DMS53 (cell line): Measurements from ENCODE around the gene PPP1R37.
A peak's percentile ranks its signal among the peaks of the same experiment; 100 is the strongest.
"Not testable (repeated sequence)": the region's sequence is repeated elsewhere in the genome, so short reads cannot be mapped to it uniquely, and the experiment has no call there.

ENCODE experiments used
- DNase-seq: peaks from one replicate; lab custom pipeline; 2025; lab: John Stamatoyannopoulos, UW

Gene PPP1R37

DNA sequence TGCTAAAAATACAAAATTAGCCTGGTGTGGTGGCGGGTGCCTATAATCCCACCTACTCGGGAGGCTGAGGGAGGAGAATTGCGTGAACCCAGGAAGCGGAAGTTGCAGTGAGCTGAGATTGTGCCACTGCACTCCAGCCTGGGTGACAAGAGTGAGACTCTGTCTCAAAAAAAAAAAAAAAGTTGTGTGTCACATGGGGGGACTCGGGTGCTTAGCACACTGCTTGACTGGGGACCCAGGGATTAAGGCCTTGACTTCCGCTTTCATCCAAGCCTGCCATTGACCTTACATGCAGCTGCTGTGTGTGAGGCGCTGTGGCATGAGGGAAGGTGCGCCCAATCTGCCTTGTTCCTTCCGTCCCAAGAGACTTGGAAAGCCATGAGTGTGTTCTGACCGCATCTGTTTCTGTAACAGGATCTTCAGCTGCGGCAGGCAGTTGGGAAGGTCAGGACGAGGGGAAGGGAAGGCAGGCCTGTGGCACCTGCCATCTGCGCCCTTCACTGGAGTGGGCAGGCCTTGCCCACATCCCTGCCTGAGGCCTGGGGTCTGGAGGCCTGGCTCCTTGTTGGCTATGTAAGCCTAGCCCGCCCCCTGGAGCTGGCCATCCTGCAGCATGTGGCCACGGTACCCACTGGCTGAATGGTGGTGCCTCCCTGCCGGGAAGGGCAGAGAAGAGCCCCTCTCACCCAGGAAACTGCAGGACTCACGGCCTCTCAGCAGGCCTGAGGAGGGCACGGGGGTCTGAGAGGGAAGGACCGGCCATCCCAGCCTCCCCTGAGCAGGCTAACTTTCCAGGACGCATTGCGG is 23.0 kb downstream of the PPP1R37 start:
- DNase-seq, result no peak

GRCh38 chr19:45117167-45117594 is 24.2 kb downstream of the PPP1R37 start:
- peak; percentile 59 for DNase-seq

DNA sequence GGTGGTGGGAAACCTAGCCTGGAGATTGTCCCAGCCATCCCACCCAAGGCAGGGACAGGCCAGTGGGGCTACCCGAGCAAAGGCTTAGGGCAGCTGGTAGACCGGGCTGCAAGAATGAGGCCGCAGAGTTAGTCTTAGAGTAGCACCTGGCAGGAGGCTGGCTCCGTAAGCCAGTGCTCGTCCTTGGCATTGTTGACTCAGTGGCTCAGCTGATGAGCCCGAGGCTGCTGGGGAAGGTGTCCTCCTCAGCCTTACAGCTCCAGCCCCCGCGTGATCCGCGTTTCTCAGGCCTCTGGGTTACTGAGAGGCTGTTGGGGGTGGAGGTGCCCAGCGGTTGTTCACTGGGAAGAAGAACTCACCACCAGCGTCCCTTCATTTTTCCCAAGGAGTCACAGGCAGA is 24.7 kb downstream of the PPP1R37 start:
- DNase-seq, result peak; percentile 60

- no peak for DNase-seq
These were observed 25.1 kb downstream of the PPP1R37 start for GRCh38 chr19:45118106-45118505.

DNA sequence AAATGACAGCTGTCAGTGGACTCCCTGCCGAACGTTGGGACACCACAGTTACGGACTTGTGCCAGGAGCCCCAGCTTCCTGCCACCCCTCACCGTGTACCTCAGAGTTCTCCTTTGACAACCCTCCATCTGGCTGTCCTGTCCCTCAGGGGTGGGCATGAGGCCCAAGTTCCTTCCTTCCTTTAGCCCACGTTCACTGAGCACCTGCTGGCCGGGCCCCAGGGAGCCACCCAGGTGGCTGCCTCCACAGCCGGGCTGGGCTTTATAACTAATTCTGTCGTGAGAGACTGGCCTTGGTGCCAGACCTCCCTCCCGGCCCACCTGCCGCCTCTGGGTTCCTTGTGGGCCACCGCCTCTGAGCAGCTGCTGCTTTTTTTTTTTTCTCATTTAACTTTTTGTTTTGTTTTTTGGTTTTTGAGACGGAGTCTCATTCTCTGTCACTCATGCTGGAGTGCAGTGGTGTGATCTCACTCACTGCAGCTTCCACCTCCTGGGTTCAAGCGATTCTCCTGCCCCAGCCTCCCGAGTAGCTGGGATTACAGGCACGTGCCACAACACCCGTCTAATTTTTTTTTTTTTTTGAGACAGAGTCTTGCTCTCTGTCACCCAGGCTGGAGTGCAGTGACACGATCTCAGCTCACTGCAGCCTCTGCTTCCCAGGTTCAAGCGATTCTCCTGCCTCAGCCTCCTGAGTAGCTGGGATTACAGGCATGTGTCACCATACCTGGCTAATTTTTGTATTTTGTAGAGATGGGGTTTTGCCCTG is 25.8 kb downstream of the PPP1R37 start:
- not testable (repeated sequence) for DNase-seq

GRCh38 chr19:45119582-45119981 is 26.6 kb downstream of the PPP1R37 start:
- DNase-seq, result no peak

DNA sequence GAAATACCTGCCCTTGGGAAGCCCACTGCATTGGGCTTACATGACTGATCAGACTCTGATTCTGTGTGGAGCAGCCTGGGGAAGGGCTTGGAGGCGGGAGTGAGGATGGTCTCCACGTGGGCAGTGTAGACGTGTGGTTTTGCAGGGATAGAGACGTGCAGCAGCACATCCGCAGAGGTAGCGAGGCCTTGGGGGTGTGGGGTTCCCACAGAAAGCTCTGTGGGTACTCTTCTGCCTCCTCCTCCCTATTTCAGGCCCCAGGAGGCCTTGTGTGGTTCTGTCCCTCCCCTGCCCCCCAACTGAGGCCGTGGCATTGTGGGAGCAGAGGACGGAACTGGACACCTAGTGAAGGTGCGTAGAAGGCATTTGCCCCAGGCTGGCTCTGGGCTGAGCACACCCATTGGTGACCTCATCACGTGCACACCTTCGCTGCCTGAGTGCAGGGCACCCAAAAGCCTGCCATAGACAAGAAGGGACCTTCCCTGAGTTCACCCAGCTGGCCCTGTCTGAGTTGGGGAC is 28.9 kb downstream of the PPP1R37 start:
- no peak for DNase-seq

DNA sequence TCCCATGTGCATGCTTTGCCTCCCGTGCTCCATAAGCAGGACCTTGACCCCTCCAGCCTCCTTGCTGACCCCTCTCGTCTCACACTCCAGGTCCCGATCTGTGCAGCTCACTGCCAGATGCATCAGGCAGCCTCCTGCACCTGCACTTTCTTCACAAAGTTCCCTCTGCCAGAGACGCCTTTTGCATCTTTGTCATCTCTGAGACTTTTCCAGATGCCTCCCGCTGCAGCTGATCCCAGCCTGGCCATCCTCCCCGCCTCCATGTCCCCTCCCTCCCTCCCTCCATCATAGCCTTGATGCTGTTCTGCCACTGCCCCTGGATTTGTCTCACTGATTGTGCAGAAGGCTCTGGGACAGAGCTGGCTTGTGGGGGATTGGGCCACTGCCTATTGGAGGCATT is 29.9 kb downstream of the PPP1R37 start:
- no peak for DNase-seq

DNA sequence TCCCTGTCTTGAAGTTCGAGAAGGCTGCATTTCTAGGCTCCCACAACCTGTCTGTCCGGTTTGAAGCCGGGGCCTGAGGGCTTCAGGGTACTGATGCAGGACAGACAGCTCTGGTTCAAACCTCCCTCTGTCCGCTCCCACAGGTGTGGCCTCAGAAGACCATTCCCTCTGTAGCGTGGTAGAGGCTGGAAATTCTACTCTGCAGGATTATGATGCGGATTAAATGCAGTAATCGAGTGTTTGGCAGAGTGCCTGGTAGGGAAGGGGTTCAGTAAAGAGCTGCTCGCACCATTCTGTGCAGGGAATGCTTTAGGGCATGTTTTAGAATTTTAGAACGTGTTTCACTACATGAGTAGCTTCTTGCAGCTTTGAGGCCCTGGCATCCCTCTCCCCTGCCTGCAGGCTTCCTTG is 30.5 kb downstream of the PPP1R37 start:
- peak; percentile 12 for DNase-seq

DNA sequence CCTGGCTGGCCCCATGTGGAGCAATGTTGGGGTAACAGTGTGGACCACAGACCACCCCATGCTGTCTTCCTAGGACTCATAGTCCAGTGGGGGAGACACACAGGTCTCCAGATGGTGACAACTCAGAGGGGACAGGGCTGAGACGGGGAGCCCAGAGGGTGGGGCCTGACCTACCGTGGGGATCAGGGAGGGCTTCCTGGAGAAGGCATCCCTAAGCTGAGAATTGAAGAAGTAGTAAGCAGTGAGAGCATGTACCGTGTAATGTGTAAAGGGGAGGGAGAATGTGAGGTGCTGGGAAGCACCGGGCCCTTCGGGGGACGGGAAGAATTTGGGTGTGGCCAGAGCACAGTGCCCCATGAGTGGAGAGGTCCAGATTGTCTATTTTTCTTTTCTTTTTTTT is 31.0 kb downstream of the PPP1R37 start:
- DNase-seq, result no peak

- no peak for DNase-seq
These were observed 32.4 kb downstream of the PPP1R37 start for GRCh38 chr19:45125360-45125759.

- DNase-seq, result peak; percentile 79
These were observed 33.1 kb downstream of the PPP1R37 start for GRCh38 chr19:45125975-45126493.

DNA sequence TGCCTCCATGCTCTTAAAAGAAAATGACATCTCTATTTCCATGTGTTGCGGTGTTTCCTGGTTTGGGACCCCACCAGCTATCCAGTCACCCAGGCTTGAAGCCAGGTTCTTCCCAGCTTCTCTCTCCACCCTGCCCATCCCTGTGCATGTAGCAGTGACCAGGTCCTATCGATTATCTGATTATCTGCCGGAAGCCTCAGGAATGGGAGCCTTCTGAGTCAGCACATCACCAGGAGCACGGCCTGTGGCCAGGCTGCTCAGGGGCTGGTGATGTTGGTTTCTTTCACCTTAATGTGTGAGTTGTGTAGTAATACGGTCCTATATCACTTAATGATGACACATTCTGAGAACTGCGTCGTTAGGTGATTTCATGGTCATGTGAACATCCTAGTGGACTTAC is 33.7 kb downstream of the PPP1R37 start:
- DNase-seq, result no peak

GRCh38 chr19:45128146-45128545 is 35.2 kb downstream of the PPP1R37 start:
- peak; percentile 19 for DNase-seq

- no peak for DNase-seq
These were observed 35.8 kb downstream of the PPP1R37 start for GRCh38 chr19:45128806-45129205.

DNA sequence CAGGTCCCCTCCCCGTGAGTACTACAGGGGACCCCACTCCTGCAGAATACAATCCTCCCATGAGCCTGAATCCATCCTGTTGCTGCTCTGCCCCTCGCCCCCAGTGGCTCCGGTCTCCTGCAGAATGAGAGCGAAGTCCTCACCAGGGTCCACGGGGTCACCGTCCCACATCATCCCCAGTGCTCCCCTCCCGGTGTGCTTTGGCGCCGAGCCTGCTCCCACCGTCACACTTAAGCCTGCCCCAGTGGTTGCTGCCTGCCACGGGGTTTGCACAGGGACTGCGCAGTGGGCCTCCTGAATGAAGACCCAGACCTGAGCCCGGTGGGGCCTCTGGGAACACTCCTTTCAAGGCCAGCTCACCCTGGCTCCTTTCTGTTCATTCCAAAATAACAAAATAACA is 37.3 kb downstream of the PPP1R37 start:
- no peak for DNase-seq

GRCh38 chr19:45130888-45131615 is 38.1 kb downstream of the PPP1R37 start:
- DNase-seq, result peak; percentile 98

DNA sequence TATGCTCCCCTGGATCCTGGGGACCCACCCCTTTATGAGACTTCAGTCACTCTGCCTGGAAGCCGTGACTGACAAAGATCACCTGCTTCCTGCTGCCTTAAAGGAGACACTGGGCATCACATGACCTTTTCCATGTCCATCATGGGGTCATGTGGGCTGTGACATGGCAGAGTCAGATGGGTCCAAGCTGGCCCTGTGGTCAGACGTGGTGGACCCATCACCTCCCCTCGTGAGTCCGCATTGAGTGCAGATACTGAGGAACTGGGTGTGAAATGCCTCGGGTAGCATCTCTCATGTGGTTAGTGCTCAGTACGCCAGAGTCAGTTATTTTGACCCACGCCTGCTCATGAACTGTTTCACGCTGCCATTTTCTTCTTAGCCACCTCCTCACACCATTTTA is 40.7 kb downstream of the PPP1R37 start:
- DNase-seq, result no peak

DNA sequence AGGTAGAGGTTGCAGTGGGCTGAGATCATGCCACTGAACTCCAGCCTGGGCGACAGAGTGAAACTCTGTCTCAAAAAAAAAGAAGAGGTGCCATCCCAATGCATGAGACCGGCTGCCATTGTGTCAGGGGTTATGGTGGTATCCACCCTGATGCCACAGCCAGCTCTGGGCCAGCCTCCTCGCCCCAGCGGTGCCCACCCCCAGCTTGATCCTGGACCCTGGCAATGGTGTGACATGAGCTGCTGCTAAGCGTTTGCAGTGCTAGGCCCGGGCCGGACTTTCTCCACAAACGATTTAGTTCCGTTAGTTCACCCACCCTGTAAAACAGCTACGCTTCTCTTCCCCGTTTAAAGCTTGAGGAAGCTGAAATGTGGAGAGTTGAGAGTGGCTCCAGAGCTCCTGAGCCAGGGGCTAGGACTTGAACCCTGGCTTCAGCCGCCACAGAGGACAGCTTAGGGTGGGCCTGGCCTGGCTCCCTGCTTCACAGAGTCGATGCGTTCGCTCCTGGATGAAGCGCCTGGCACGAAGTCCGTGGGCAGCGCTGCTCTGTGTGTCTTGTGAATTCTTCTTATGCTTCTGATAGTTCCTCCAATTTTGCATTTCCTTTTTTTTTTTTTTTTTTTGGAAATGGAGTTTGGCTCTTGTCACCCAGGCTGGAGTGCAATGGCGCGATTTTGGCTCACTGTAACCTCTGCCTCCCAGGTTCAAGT is 42.4 kb downstream of the PPP1R37 start:
- DNase-seq, result no peak

DNA sequence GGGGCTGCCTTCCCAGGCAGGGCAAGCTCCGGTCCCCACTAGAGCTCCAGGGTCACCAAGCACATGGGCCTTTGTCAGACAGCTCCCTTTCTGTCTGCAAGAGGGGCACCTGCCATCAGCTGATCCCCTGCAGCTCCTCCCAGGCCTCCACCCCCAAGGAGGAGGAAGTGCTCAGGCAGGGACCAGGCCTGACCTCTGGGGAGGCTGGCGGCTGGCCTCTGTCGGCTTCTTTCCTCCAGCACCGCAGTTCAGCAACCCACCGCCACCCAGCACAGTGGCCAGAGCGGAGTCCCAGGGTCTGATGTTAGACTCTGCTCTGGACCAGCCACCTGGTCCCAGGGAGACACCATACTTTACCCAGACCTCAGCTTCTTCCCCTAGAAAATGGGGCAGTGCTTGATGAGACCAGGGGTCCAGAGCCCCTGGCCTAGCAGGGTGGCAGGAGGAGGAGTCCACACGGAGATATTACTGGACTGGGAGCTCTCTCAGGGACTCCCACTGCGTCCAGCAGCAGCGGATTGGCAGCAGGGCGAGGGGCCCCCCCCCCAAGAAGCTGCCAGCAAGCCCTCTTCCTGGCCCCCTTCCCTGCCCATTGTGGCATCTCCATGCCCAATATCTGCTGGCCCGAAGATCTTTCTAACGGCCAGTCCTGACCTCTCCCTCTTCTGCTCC is 43.7 kb downstream of the PPP1R37 start:
- no peak for DNase-seq

GRCh38 chr19:45137179-45137761 is 44.3 kb downstream of the PPP1R37 start:
- no peak for DNase-seq
